ENCODE measurements around the gene ARL3. TPM values are rescaled to one million over a fixed set of nuclear protein-coding genes. Genes with fewer than 3 reads are reported as not detected.

The ARL3 gene
- total RNA-seq, 1 experiment from 2014 or later, result 13.3 TPM

DNA sequence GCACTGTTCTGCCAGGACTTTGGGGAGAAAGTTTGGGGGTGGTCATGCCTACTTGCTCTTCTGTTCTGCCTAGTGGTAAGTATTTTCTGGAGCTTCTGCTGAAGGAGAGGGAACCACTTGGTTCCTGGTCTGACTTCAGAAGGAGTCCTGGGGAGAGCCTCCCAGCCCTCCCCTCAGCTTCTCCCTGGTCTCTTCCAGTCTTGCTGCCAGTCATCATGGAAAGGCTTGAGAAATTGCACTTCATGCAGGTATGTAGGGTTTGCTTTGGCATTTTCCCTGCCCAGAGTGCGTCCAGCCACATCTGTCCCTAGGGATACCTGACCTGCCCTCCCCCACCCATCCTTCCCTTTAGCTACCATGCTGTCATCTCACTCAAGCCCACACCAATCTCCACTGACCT, 18.5 kb upstream of the ARL3 start:
- TF ChIP-seq SP1 (IDR thresholded peaks at IDR 0.05; ENCODE audit: low read depth), result no peak
- TF ChIP-seq SIN3A (IDR thresholded peaks at IDR 0.05; ENCODE audit: low read depth), result no peak
- no peak for TF ChIP-seq YY1 (IDR thresholded peaks at IDR 0.05; ENCODE audit: extremely low read depth, insufficient replicate concordance, low read depth, low read length)
- TF ChIP-seq EZH2phosphoT487 (IDR thresholded peaks at IDR 0.05; ENCODE audit: borderline replicate concordance), result no peak
- no peak for TF ChIP-seq ZFX (IDR thresholded peaks at IDR 0.05)
- no peak for TF ChIP-seq RAD21 (IDR thresholded peaks at IDR 0.05; ENCODE audit: low read depth)
- TF ChIP-seq FOSL1 (IDR thresholded peaks at IDR 0.05; ENCODE audit: low read depth), result no peak
- no peak for TF ChIP-seq ELF1 (IDR thresholded peaks at IDR 0.05; ENCODE audit: borderline replicate concordance, low read depth)
- TF ChIP-seq, protein P1, sequence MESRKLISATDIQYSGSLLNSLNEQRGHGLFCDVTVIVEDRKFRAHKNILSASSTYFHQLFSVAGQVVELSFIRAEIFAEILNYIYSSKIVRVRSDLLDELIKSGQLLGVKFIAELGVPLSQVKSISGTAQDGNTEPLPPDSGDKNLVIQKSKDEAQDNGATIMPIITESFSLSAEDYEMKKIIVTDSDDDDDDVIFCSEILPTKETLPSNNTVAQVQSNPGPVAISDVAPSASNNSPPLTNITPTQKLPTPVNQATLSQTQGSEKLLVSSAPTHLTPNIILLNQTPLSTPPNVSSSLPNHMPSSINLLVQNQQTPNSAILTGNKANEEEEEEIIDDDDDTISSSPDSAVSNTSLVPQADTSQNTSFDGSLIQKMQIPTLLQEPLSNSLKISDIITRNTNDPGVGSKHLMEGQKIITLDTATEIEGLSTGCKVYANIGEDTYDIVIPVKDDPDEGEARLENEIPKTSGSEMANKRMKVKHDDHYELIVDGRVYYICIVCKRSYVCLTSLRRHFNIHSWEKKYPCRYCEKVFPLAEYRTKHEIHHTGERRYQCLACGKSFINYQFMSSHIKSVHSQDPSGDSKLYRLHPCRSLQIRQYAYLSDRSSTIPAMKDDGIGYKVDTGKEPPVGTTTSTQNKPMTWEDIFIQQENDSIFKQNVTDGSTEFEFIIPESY (IDR thresholded peaks at IDR 0.05; ENCODE audit: extremely low read depth, insufficient replicate concordance, low read length), result no peak
- no peak for TF ChIP-seq SRF (IDR thresholded peaks at IDR 0.05; ENCODE audit: low read depth)
- no peak for TF ChIP-seq CEBPB (IDR thresholded peaks at IDR 0.05; ENCODE audit: low read depth)
- no peak for TF ChIP-seq JUND (IDR thresholded peaks at IDR 0.05)
- TF ChIP-seq EGR1 (IDR thresholded peaks at IDR 0.05; ENCODE audit: low read depth), result no peak
- H3K4me2 ChIP-seq (ENCODE audit: low read length), result no peak overlapping the region
- ChIA-PET RAD21 (ENCODE audit: low non-redundant PET in 1 of 2, low total read pairs in 2 of 2, uncharacterized antibody in 2 of 2, unreplicated experiment in 2 of 2) (no interaction called here), CTCF (interaction anchor here (1.3 to 1.4 kb wide), 2 partner anchors 8 to 18 kb away, joined by 3 to 4 read pairs; partner anchors contain the start of gene SFXN2), POLR2A (interaction anchor here (1.2 kb wide), 1 partner anchor 169 kb away, joined by 3 read pairs; no protein-coding TSS in a partner anchor)
- H4K20me1 ChIP-seq (ENCODE audit: insufficient read depth), result no peaks in the 10 kb centered on the region
- no peaks in the 10 kb centered on the region for H3K9me2 ChIP-seq (ENCODE audit: insufficient read depth)
- ATAC-seq (no peak), DNase-seq (ENCODE audit: low read depth, low spot score) (no peak)
- no peak overlapping the region for H3K27ac ChIP-seq (ENCODE audit: low read depth, low read length)
- no peaks in the 10 kb centered on the region for H3K79me2 ChIP-seq (ENCODE audit: insufficient read depth, low read length)
- no peak overlapping the region for H3K9ac ChIP-seq (ENCODE audit: low read length)
- intact Hi-C loops (cut with micrococcal nuclease), result loop anchor here (10.0 kb wide), 1 partner anchor 752 kb away; no protein-coding TSS in a partner anchor
- no peak overlapping the region for H2AFZ ChIP-seq (ENCODE audit: low read depth, low read length, poor library complexity, severe bottlenecking)
- H3K27me3 ChIP-seq (ENCODE audit: insufficient read depth, low read length), result no peaks in the 10 kb centered on the region
- peaks cover 20 to 22% of the 10 kb centered on the region in 2 experiments; a peak in 2 of 4 replicates for H3K36me3 ChIP-seq (ENCODE audit: control insufficient read depth in 1 of 2, insufficient read depth in 2 of 2, low read length in 2 of 2)
- peaks cover 0 to 6% of the 10 kb centered on the region in 2 experiments; a peak in 2 of 4 replicates for H3K4me1 ChIP-seq (ENCODE audit: control insufficient read depth in 1 of 2, insufficient read depth in 2 of 2, low read length in 2 of 2)
- H3K9me3 ChIP-seq (ENCODE audit: control insufficient read depth in 1 of 2, insufficient read depth in 1 of 2, low read depth in 1 of 2, low read length in 2 of 2), result no peaks in the 10 kb centered on the region
- no peak overlapping the region for H3K4me3 ChIP-seq (replicated peaks in 1 of 2; ENCODE audit: low read depth in 1 of 2, low read length in 2 of 2)
- BruUV-seq (replicated peaks), result no TSS peak

Data from HCT116 (cell line).